IMR-90 (cell line): Measurements from ENCODE around the gene NEMF. TPM values are rescaled to one million over a fixed set of nuclear protein-coding genes. Genes with fewer than 3 reads are reported as not detected.

ENCODE experiments used
- ATAC-seq: fragments of 200-7000 bp; cut with Tn5 transposase; 2 replicates; pipeline ENCODE4 v1.9.1; 2020; ENCODE audit warnings: low read depth, mild to moderate bottlenecking, moderate library complexity
- BruUV-seq: library from RNA; stranded (reverse); fragments of 400-500 nt; replicated peaks from 2 replicates; lab custom pipeline; 2021; lab: Mats Ljungman, UMichigan
- CTCF ChIA-PET: fragments of 300-600 bp; formaldehyde crosslinking; extraction: SDS; loops from one replicate; lab custom pipeline; 2021; ENCODE audit warnings: antibody characterized with exemption; lab: Yijun Ruan, JAX
- POLR2A ChIA-PET: fragments of 300-600 bp; sonication (Branson Sonifier 250); formaldehyde crosslinking; loops from one replicate; lab custom pipeline; 2022; ENCODE audit warnings: antibody characterized with exemption; ENCODE audit not compliant: unreplicated experiment; lab: Charles Lee
- DNase-seq: peaks from one replicate; pipeline ENCODE4 v3.0.0; 2013
- H2AFZ ChIP-seq: replicated peaks from 2 replicates; pipeline ENCODE3; 2013; ENCODE audit warnings: low read length, mild to moderate bottlenecking; ENCODE audit not compliant: poor library complexity
- H2AK5ac ChIP-seq: 2 replicates; pipeline ENCODE4 v1.6.1; 2013; ENCODE audit warnings: low read depth, low read length, inconsistent platforms
- H2AK9ac ChIP-seq: replicated peaks from 2 replicates; pipeline ENCODE3; 2013; ENCODE audit warnings: mild to moderate bottlenecking, low read depth, low read length, moderate library complexity; ENCODE audit not compliant: poor library complexity
- H2BK120ac ChIP-seq: 2 replicates; pipeline ENCODE4 v1.6.1; 2013; ENCODE audit warnings: low read depth, low read length, inconsistent platforms
- H2BK15ac ChIP-seq: 3 replicates; pipeline ENCODE4 v1.6.1; 2013; ENCODE audit warnings: low read depth, low read length, inconsistent platforms
- H2BK20ac ChIP-seq: 2 replicates; pipeline ENCODE4 v1.6.1; 2013; ENCODE audit warnings: low read depth, mild to moderate bottlenecking, inconsistent platforms, low read length, moderate library complexity
- H2BK5ac ChIP-seq: 2 replicates; pipeline ENCODE4 v1.6.1; 2013; ENCODE audit warnings: mild to moderate bottlenecking, low read depth, low read length, inconsistent platforms; ENCODE audit not compliant: poor library complexity, severe bottlenecking
- H3K14ac ChIP-seq: replicated peaks from 2 replicates; pipeline ENCODE4 v1.6.1; 2013; ENCODE audit warnings: low read depth, low read length, inconsistent platforms
- H3K18ac ChIP-seq: 2 replicates; pipeline ENCODE4 v1.6.1; 2013; ENCODE audit warnings: low read depth, low read length, control low read depth
- H3K23ac ChIP-seq: 2 replicates; pipeline ENCODE4 v1.6.1; 2013; ENCODE audit warnings: low read depth, low read length, inconsistent platforms
- H3K27ac ChIP-seq: 2 replicates; pipeline ENCODE4 v1.5.1; 2013; ENCODE audit warnings: mild to moderate bottlenecking, control low read depth, low read length; ENCODE audit not compliant: insufficient read depth
- H3K27me3 ChIP-seq: 2 replicates; pipeline ENCODE4 v1.6.1; 2013; ENCODE audit warnings: low read length; ENCODE audit not compliant: control insufficient read depth, insufficient read depth
- H3K36me3 ChIP-seq: 2 replicates; pipeline ENCODE4 v1.6.1; 2013; ENCODE audit warnings: low read length, mixed read lengths; ENCODE audit not compliant: control insufficient read depth, insufficient read depth
- H3K4ac ChIP-seq: 2 replicates; pipeline ENCODE4 v1.6.1; 2013; ENCODE audit warnings: low read depth, low read length, inconsistent platforms
- H3K4me1 ChIP-seq: 2 replicates; pipeline ENCODE4 v1.6.1; 2013; ENCODE audit warnings: low read length, mixed read lengths; ENCODE audit not compliant: control insufficient read depth, insufficient read depth
- H3K4me2 ChIP-seq: 2 replicates; pipeline ENCODE4 v1.6.1; 2013; ENCODE audit warnings: low read depth, mild to moderate bottlenecking, control low read depth, low read length, moderate library complexity
- H3K4me3 ChIP-seq: 2 replicates; pipeline ENCODE4 v1.5.1; 2013; ENCODE audit warnings: low read depth, mild to moderate bottlenecking, control low read depth, low read length, moderate library complexity; ENCODE audit not compliant: insufficient read depth
- H3K56ac ChIP-seq: 2 replicates; pipeline ENCODE4 v1.6.1; 2013; ENCODE audit warnings: low read length, inconsistent platforms; ENCODE audit not compliant: insufficient read depth; ENCODE audit errors: extremely low read depth
- H3K79me1 ChIP-seq, 2 experiments: 2 replicates each; pipeline ENCODE4 v1.6.1; 2013; ENCODE audit warnings: low read length in 2 of 2, inconsistent platforms in 1 of 2, low read depth in 1 of 2
- H3K9ac ChIP-seq: 2 replicates; pipeline ENCODE4 v1.6.1; 2013; ENCODE audit warnings: low read depth, low read length, control low read depth
- H3K9me1 ChIP-seq: 2 replicates; pipeline ENCODE4 v1.6.1; 2013; ENCODE audit warnings: low read length, inconsistent platforms; ENCODE audit not compliant: insufficient read depth
- H3K9me3 ChIP-seq: 2 replicates; pipeline ENCODE4 v1.6.1; 2013; ENCODE audit warnings: low read length; ENCODE audit not compliant: control insufficient read depth, insufficient read depth
- H4K20me1 ChIP-seq: 2 replicates; pipeline ENCODE4 v1.6.1; 2013; ENCODE audit warnings: low read length, inconsistent platforms; ENCODE audit not compliant: insufficient read depth
- H4K5ac ChIP-seq: 2 replicates; pipeline ENCODE4 v1.6.1; 2013; ENCODE audit warnings: mild to moderate bottlenecking, low read depth, low read length, control low read depth
- H4K8ac ChIP-seq, 2 experiments: 2 replicates each; pipeline ENCODE4 v1.6.1; 2013; ENCODE audit warnings: low read depth in 2 of 2, low read length in 2 of 2, control low read depth in 1 of 2, inconsistent platforms in 1 of 2
- H4K91ac ChIP-seq: 2 replicates; pipeline ENCODE4 v1.6.1; 2013; ENCODE audit warnings: low read depth, low read length, inconsistent platforms; ENCODE audit not compliant: insufficient read depth
- ELK1 ChIP-seq: fragments of 150-350 bp; IDR thresholded peaks from 2 replicates; pipeline ENCODE4 v1.6.1; 2016; ENCODE audit warnings: low read depth, mild to moderate bottlenecking, low read length, moderate library complexity, borderline replicate concordance
- FOS ChIP-seq: fragments of 150-350 bp; IDR thresholded peaks from 2 replicates; pipeline ENCODE4 v1.6.1; 2016; ENCODE audit warnings: low read depth, low read length
- RAD21 ChIP-seq: IDR thresholded peaks from 2 replicates; pipeline ENCODE4 v1.6.1; 2012; ENCODE audit warnings: low read length, improper control_type of control experiment
- USF2 ChIP-seq: fragments of 150-350 bp; IDR thresholded peaks from 2 replicates; pipeline ENCODE4 v1.6.1; 2017; ENCODE audit warnings: mild to moderate bottlenecking, antibody characterized with exemption, low read length, low read depth
- WGBS, 2 experiments: methylation state at CpG; one replicate each; pipeline versions ENCODE4 v1.1.5 to v1.1.7; 2013; ENCODE audit warnings: missing lambda C conversion rate in 2 of 2; ENCODE audit not compliant: insufficient read length in 1 of 2; ENCODE audit errors: extremely low coverage in 2 of 2; 5-methylcytosine and 5-hydroxymethylcytosine counted together
- dilution Hi-C: fragments of 300-500 bp; cut with HindIII; formaldehyde crosslinking; loops from one replicate; pipeline ENCODE4 v1.14.3; 2018; ENCODE audit warnings: low sequenced_read_pairs; ENCODE audit not compliant: unreplicated experiment
- in situ Hi-C: fragments of 300-500 bp; cut with MboI; formaldehyde crosslinking; loops from 3 replicates; pipeline ENCODE4 v1.14.3; 2019; ENCODE audit warnings: low sequenced_read_pairs, inconsistent platforms, mixed read lengths
- intact Hi-C: fragments of 100-400 bp; cut with micrococcal nuclease; formaldehyde crosslinking; loops from 2 replicates; pipeline ENCODE4 v1.10.0; 2022
- polyA plus RNA-seq, 3 experiments: library from polyadenylated mRNA; depleted of rRNA; stranded (reverse); fragments of >200 nt; gene quantifications; 2 replicates each; pipeline ENCODE4 v1.2.3, GENCODE V29; 2012; ENCODE audit warnings: low replicate concordance in 1 of 3
- total RNA-seq: library from RNA; depleted of rRNA; stranded (reverse); fragments of >200 nt; gene quantifications from 2 replicates; pipeline ENCODE4 v1.2.3, GENCODE V29; 2012

The NEMF gene
- total and polyA plus RNA-seq, 2 of the 4 experiments (the other 2 are of a cell fraction) = 19.5 to 30.5 TPM

DNA sequence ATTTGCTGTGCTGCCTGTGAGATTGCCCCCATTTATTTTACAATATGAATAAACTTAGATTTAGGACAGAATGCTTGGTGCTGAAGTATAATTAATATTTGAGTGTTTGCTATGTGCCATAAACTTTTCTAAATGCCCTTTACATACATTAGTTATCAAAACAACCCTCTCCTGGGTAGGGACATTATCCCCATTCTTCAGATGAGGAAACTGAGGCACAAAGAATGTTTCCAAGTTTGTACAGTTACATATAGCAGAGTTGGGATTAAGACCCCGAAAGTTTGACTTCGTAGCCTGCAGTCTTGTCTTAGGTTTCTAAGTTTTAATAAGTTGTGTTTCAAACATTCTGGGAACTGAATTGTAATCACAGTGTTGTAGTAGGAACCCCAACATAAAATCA is 66.3 kb downstream of the NEMF start:
- intact Hi-C loops = no loop called here
- no peaks in the 10 kb centered on the region for H3K4me1 ChIP-seq
- no peak for ATAC-seq
- no peak overlapping the region for H3K4me2 ChIP-seq
- H3K9ac ChIP-seq = no peak overlapping the region
- no peak overlapping the region for H3K27ac ChIP-seq
- dilution Hi-C loops = no loop called here
- no peaks in the 10 kb centered on the region for H3K9me3 ChIP-seq
- no peak overlapping the region for H4K5ac ChIP-seq
- H4K91ac ChIP-seq = no peak overlapping the region
- no peak overlapping the region for H2AFZ ChIP-seq
- no peaks in the 10 kb centered on the region for H3K27me3 ChIP-seq
- H3K79me1 ChIP-seq = peaks cover 0 to 14% of the 10 kb centered on the region in 2 experiments
- no peaks in the 10 kb centered on the region for H3K9me1 ChIP-seq
- no peak overlapping the region for H2AK9ac ChIP-seq
- no TSS peak for BruUV-seq
- H3K36me3 ChIP-seq = peaks cover 47% of the 10 kb centered on the region
- no peak overlapping the region for H3K18ac ChIP-seq
- H2BK5ac ChIP-seq = no peak overlapping the region
- CTCF ChIA-PET = no interaction called here
- H2AK5ac ChIP-seq = no peak overlapping the region
- H3K23ac ChIP-seq = no peak overlapping the region
- no peaks in the 10 kb centered on the region for H4K20me1 ChIP-seq
- no peak overlapping the region for H3K4ac ChIP-seq
- no CpG with 5 or more reads among the region's 2 CpGs for WGBS, 2 experiments
- in situ Hi-C loops = no loop called here
- TF ChIP-seq RAD21 (no peak), USF2 (no peak), FOS (no peak), ELK1 (no peak)
- no peak overlapping the region for H3K56ac ChIP-seq
- H3K4me3 ChIP-seq = no peak overlapping the region
- H2BK120ac ChIP-seq = no peak overlapping the region
- H3K14ac ChIP-seq = no peak overlapping the region
- H2BK15ac ChIP-seq = no peak overlapping the region
- POLR2A ChIA-PET = no interaction called here
- DNase-seq = no peak
- H4K8ac ChIP-seq = no peak overlapping the region
- H2BK20ac ChIP-seq = no peak overlapping the region
